GM21619 (cell line): Measurements from ENCODE around the gene PCBD1.
"Not testable (repeated sequence)": the region's sequence is repeated elsewhere in the genome, so short reads cannot be mapped to it uniquely, and the experiment has no call there.

Experiments used
- ATAC-seq: cut with Tn5 transposase; IDR thresholded peaks from one replicate; pipeline ENCODE4 v1.9.1; 2021; ENCODE audit not compliant: unreplicated experiment

The PCBD1 gene

GRCh38 chr10:70887804-70888800 is at the start of gene PCBD1:
TSS of gene PCBD1 (minus strand) at chr10:70888565. CDS start at chr10:70888533, 32 bp downstream.
- peak; percentile 67 for ATAC-seq

DNA sequence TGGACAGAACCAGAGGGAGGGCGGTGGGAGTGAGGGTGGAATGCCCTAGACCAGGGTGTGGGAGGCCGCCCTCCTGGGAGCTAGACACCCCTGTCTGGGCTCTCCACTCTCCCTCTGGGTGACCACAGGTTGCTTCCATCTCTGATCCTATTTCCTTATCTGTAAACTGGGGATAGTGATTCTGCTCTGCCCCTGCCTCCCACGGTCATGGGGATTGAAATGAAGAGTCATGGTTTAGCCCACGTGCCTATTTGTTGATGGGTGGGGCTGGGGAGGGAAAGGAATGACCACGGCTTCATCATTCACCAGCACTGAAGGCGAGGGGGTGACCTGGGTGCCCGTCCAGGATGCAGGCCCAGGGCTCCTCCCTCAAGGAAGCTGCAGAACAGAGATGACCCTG is 49.3 kb upstream of the PCBD1 start:
- ATAC-seq: no peak

GRCh38 chr10:70936111-70936510 is 47.7 kb upstream of the PCBD1 start:
- no peak for ATAC-seq

GRCh38 chr10:70935631-70936030 is 47.3 kb upstream of the PCBD1 start:
- ATAC-seq: no peak

DNA sequence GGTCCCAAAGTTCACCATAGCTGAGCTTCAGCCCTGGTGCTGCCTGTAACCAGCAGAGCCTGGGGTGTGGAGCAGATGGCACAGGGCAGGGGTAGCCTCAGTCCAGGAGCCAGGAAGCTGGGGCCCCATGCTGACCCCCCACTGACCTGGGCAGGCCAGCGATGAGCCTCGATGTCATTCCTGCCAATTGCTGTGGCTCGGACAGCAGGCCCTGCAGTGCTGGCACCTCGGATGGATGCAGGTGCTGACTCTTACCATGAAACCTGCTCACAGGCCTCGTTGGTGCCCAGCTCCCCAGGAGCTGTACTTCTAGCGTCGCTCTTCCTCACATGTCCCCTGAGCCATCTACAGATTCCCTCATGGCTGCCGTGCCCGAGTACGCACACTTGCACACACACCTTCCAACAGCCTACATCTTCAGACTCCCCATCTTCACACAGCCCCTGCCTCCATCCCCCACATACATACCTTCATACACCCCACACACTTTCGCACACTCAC is 46.8 kb upstream of the PCBD1 start:
- ATAC-seq: no peak

DNA sequence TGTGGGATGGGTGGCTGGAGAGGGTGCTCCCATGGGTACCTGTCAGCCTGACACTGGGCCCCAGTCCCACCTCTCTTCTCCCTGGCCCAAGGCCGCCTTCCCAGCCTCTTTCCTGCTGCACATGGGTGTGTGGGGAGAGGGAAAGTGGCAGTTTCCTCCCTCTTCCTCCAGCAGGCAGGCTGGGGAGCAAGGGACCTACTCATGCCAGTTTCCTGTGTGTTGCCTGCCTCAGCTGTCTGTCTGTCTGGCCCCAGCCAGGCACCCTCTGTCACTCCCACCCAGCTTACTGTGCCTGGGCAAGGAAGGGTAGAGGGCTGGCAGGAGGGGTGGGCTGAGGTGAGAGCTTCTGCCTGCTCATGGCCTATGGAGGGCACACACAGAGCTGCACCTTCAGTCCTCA is 46.3 kb upstream of the PCBD1 start:
- no peak for ATAC-seq

DNA sequence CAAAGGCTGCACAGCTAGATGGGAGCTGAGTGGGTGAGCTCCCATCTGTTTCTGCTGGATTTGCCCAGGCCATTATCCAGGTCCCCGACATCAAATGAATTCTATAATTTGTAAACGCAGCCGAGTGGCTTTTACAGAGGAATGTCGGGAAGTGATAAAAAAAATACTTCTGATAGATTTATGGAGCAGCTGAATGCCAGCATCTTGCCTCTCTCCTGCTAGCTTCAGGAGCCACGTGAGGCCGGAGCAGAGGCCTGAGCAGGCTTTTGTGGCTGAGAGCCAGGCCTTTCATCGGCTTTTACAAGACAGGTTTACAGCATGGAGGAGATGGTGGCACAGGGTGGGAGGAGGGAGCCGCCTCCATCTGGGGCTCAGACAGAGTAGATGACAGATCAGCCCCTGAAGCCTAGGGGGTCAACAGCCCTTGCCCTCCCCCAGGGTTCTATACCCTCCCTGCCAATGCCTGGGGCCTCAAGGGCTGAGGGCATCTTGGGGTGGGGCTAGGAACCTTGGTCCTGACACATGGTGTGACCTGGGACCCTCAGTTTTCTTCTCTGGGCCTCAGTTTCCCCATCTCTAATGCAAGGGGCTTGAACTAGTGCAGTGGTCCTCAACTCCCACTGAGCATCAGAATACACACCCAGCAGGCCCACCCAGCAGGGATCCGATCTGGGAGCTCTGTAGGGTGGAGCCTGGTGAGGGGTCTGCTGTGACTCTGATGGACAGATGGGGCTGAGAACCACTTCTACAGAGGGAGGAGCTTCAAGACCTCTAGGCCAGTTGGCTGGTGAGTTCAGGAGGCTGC is 44.2 kb upstream of the PCBD1 start:
- no peak for ATAC-seq

DNA sequence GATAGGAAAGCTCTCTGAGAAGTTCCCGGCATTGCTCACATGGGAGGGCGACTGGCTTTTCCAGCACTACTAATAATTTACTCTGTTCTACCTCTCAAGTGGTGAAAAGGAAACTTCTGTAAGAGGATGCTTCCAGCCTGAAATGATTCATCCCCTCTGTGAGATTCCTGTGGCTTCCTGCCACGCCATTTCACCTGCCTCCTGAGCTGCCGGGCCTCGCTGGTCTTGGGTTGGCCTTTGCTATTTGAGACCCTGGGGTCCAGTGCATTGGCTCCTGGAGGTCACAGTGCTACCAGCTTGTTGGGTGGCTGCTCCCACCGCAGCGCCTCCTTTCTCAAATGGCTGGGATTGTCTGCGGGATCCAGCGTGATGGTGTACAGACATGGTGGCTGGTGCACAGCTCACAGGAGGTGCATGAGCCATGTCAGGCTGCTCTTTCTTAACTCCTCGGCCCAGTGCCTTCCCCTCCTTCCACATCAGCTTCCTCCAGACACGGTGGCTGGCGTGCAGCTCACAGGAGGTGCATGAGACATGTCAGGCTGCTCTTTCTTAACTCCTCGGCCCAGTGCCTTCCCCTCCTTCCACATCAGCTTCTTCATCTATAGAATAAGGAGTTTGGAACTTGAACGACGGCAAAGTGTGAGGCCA is 42.9 kb upstream of the PCBD1 start:
- ATAC-seq: no peak

DNA sequence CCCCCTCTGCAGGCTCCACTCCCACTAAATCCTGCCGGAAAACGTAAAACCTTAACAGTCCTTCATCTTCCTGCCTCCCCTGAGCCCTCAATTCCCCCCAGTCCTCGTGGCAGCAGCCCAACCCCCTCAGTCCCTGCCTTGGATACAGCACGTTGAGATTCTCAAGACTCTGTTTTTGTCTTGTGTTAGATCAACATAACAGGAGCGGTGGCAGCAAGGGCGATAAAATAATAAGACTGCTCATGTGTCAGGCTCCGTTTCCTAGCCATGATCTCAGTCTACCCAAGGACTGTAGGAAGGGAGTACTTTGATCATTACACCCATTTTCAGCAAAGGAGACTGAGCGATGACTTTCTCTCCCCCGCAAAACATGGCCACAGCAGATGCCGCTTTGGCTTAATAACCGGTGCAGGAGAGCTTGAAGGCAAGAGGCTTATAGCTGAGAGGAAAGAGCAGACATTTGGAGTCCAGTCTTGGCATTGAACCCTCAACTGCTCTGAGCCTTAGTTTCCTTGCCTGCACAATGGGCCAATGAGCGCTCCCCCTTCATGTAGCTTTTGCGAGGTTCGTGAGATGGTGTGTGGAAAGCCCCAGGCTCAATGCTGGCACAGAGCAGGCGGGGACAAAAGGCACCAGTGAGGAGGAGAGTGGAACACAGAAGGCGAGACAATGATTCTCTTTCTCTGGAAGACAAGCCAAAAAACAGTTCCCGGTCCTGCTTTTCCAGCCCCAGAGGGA is 42.1 kb upstream of the PCBD1 start:
- no peak for ATAC-seq

- no peak for ATAC-seq
These were observed 39.8 kb upstream of the PCBD1 start for GRCh38 chr10:70928140-70928539.

GRCh38 chr10:70927189-70927943 is 39.0 kb upstream of the PCBD1 start:
- ATAC-seq: no peak

- no peak for ATAC-seq
These were observed 38.0 kb upstream of the PCBD1 start for GRCh38 chr10:70926226-70927000.

- no peak for ATAC-seq
These were observed 37.2 kb upstream of the PCBD1 start for GRCh38 chr10:70925377-70926225.

DNA sequence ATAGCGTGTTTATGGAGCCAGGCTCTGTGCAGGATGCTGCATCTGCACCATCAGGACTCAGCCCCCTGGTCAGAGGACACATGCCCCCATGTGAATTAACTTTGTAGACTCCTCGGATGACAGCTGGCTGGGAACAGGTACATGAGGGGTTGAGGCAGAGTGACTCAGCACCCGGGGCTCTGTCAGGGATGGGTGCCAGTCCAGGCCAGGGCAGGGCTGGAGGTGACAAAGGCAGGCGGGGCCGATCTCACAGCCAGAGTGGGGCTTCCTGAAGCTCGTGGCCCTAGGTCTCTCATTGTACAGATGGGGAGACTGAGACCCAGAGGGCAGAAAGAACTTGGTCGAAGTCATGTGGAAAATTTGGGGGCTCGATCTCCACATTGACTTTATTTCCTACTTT is 35.3 kb upstream of the PCBD1 start:
- ATAC-seq: no peak

DNA sequence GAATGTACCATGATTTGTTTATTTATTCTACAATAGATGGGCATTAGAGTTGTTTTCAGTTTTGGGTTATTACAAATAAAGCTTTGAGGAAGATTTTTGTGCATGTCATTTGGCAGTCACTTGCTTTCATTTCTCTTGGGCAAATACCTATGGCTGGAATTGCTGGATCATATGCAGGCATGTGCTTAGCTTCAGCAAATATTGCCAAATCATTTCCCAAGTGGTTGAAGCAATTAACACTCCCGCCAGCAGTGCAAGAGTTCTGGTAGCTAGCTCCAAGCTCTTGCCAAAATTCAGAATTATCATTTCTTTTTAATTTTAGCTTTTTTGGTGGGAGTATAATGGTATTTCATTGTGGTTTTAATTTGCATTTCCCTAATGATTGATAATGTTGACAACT is 32.9 kb upstream of the PCBD1 start:
- no peak for ATAC-seq

GRCh38 chr10:70920519-70920918 is 32.2 kb upstream of the PCBD1 start:
- ATAC-seq: no peak

GRCh38 chr10:70919906-70920305 is 31.5 kb upstream of the PCBD1 start:
- ATAC-seq: not testable (repeated sequence)
